ENCODE results near the gene BCAS3. TPM values are rescaled to one million over a fixed set of nuclear protein-coding genes. Genes with fewer than 3 reads are reported as not detected.

Gene BCAS3
- total RNA-seq, 3 donors from 2014 or later: 21.6 to 33.4 (median 32.1) TPM

DNA sequence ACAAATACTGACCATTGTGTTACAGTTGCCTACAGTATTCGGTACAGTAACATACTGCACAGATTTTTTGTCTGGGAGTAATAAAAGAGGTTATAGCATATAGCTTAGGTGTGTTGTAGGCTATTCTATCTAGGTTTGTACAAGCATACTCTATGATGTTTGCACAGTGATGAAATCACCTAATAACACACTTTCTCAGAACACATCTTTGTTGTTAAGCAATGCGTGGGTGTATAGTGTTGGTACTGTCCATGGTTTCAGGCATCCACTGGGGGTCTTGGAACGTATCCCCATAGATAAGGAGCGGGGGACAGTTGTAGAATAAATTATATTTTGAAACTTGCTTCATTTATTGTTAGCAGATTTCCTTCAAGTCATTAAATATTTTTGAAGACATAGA lies 428.7 kb downstream of the BCAS3 start:
- intact Hi-C loops (cut with DNase I, micrococcal nuclease): no loop called here
- DNase-seq (no peak), ATAC-seq (peak; percentile 30)
- Histone ChIP-seq H3K4me1 (ENCODE audit: low read depth) (no peaks in the 10 kb centered on the region), H3K36me3 (ENCODE audit: low read depth) (no peaks in the 10 kb centered on the region), H3K4me3 (no peak overlapping the region), H3K9me3 (no peaks in the 10 kb centered on the region)
- TF ChIP-seq, protein P1, sequence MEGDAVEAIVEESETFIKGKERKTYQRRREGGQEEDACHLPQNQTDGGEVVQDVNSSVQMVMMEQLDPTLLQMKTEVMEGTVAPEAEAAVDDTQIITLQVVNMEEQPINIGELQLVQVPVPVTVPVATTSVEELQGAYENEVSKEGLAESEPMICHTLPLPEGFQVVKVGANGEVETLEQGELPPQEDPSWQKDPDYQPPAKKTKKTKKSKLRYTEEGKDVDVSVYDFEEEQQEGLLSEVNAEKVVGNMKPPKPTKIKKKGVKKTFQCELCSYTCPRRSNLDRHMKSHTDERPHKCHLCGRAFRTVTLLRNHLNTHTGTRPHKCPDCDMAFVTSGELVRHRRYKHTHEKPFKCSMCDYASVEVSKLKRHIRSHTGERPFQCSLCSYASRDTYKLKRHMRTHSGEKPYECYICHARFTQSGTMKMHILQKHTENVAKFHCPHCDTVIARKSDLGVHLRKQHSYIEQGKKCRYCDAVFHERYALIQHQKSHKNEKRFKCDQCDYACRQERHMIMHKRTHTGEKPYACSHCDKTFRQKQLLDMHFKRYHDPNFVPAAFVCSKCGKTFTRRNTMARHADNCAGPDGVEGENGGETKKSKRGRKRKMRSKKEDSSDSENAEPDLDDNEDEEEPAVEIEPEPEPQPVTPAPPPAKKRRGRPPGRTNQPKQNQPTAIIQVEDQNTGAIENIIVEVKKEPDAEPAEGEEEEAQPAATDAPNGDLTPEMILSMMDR (IDR thresholded peaks at IDR 0.05): no peak

DNA sequence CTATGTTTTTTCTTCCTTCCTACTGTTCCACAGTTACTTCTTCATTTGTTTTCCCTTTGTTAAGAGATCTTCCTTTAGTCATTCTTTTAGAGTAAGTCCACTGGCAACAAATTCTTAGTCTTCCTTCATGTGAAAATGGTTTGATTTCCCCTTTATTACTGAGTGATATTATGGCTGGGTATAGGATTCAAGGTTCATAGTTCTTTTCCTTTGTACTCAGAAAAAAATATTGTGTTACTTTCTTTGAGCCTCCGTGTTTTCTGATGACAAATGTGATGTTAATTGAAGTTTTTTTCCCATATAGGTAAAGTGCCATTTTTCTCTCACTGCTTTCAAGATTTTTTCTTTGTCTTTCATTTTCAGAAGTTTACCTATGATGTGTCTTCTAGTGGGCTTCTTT lies 438.9 kb downstream of the BCAS3 start:
- Histone ChIP-seq H3K4me1 (ENCODE audit: low read depth) (no peaks in the 10 kb centered on the region), H3K36me3 (ENCODE audit: low read depth) (no peaks in the 10 kb centered on the region), H3K9me3 (peaks cover 10% of the 10 kb centered on the region), H3K4me3 (no peak overlapping the region)
- TF ChIP-seq, protein P1 (IDR thresholded peaks at IDR 0.05): no peak
- DNase-seq: no peak
- intact Hi-C loops (cut with DNase I, micrococcal nuclease): no loop called here
- no peak for ATAC-seq

DNA sequence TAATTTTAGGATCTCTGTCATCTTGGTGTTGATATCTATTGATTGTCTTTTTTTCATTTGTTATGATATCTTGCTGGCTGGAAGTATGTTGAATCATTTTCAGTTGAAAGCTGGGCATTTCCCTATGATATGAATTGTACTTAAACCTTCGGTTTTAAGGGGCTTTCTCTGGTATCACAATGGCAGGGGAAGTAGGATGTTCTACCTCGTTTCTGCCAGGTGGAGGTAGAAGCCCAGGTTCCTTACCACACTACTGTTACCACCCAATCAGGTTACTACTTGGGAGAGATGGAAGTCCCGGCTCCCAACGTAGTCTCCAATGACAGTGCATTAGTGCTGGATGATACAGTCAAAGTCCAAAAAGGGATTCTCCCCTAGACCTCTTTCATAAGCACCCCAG lies 440.3 kb downstream of the BCAS3 start:
- no peak for ATAC-seq
- no peak overlapping the region for H3K4me3 ChIP-seq

DNA sequence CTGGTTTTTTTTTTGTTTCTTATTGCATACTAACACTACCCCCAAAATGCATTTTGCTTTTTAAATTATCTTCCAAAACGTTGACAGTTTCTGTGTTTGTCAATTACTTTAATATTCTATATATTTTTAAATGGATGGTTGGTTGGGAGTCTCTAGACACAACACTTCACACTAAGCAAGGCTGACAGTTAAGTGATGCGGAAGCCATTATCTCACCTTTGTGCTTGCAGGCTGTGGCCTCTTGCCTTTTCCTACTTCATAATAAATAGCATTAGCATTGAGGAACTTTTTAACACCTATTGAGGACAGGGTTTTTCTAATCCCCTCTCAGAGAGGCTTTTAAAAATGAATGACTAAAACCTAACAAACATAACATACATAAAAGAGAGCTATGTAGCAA lies 441.2 kb downstream of the BCAS3 start:
- no peak for ATAC-seq

More for the DNA sequence above, 440.3 kb downstream of the BCAS3 start:
- DNase-seq: no peak
- TF ChIP-seq, protein P1 (IDR thresholded peaks at IDR 0.05): no peak
- Histone ChIP-seq H3K9me3 (peaks cover 10% of the 10 kb centered on the region), H3K36me3 (ENCODE audit: low read depth) (no peaks in the 10 kb centered on the region), H3K4me1 (ENCODE audit: low read depth) (no peaks in the 10 kb centered on the region)
- intact Hi-C loops (cut with DNase I, micrococcal nuclease): no loop called here

DNA sequence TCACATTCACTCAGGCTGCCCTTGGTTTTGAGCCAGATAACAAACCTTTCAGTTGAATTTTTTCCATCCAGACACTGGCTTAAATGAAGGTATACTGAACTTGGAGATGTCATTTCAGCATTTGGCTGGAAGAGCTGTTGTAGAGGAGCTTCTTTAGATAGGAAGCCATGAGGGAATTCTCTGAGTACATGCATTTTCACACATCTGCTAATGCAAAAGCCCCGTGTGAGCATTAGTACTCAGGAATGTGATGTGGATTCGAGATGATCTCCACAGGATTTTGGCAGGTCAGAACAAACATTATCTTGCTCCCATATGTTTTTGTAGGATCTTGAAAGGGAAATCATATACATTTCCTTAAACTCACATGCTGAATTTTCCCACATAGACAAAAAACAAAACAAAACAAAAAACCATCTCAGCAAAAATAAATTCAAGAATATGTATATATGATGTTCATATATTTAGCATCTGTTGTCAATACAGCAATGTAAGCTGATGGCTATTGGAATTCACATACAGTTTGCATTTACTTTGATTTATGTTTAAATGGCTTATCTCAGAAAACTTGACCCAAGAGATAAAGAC lies 444.8 kb downstream of the BCAS3 start:
- no peaks in the 10 kb centered on the region for H3K36me3 ChIP-seq (ENCODE audit: low read depth)
- H3K4me1 ChIP-seq (ENCODE audit: low read depth): no peaks in the 10 kb centered on the region
- no peak for ATAC-seq
- TF ChIP-seq, protein P1 (IDR thresholded peaks at IDR 0.05): no peak
- DNase-seq: no peak
- H3K9me3 ChIP-seq: no peaks in the 10 kb centered on the region
- intact Hi-C loops (cut with DNase I, micrococcal nuclease): no loop called here
- H3K4me3 ChIP-seq: no peak overlapping the region

More for the DNA sequence above, 441.2 kb downstream of the BCAS3 start:
- no peaks in the 10 kb centered on the region for H3K4me1 ChIP-seq (ENCODE audit: low read depth)
- DNase-seq: no peak
- TF ChIP-seq, protein P1 (IDR thresholded peaks at IDR 0.05): no peak
- peaks cover 10% of the 10 kb centered on the region for H3K9me3 ChIP-seq
- intact Hi-C loops (cut with DNase I, micrococcal nuclease): no loop called here
- H3K4me3 ChIP-seq: no peak overlapping the region
- H3K36me3 ChIP-seq (ENCODE audit: low read depth): no peaks in the 10 kb centered on the region

DNA sequence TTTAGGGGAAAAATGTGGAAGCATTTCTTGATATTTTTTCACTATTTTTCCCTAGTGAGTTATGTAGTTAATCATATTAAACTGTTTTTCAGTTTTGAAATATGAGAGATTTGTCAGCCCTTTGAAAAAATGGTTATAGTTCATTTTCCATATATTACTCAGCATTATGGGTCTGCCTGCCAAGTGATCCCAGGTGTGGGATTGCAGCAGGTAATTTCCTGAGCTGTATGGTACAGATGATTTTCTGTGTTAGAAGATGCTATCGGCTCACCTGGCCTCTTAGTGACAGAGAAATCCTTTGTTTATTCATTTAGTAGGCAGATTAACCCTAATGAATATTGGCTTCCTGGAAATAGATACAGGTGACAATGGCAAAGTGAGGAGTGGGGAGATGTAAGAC lies 446.9 kb downstream of the BCAS3 start:
- TF ChIP-seq, protein P1 (IDR thresholded peaks at IDR 0.05): no peak
- intact Hi-C loops (cut with DNase I, micrococcal nuclease): no loop called here
- ATAC-seq: no peak
- no peak overlapping the region for H3K4me3 ChIP-seq
- H3K36me3 ChIP-seq (ENCODE audit: low read depth): no peaks in the 10 kb centered on the region
- no peaks in the 10 kb centered on the region for H3K9me3 ChIP-seq
- DNase-seq: no peak
- no peaks in the 10 kb centered on the region for H3K4me1 ChIP-seq (ENCODE audit: low read depth)

Measured in mucosa of descending colon (tissue), 3 donors.